HG03159 (cell line): Measurements from ENCODE around the gene FAM163A.
"Not testable (repeated sequence)": the region's sequence is repeated elsewhere in the genome, so short reads cannot be mapped to it uniquely, and the experiment has no call there.

Experiments used
- ATAC-seq: cut with Tn5 transposase; IDR thresholded peaks from one replicate; pipeline ENCODE4 v1.9.1; 2021; ENCODE audit warnings: mild to moderate bottlenecking, moderate library complexity; ENCODE audit not compliant: unreplicated experiment

Gene FAM163A

GRCh38 chr1:179786815-179787685, 44.0 kb downstream of the FAM163A start:
- ATAC-seq, result no peak

GRCh38 chr1:179788259-179788658, 45.2 kb downstream of the FAM163A start:
- no peak for ATAC-seq

GRCh38 chr1:179793281-179793680, 50.2 kb downstream of the FAM163A start:
- ATAC-seq, result no peak

- no peak for ATAC-seq
Measured at GRCh38 chr1:179794146-179794545, 51.1 kb downstream of the FAM163A start.

- no peak for ATAC-seq
Measured at GRCh38 chr1:179794669-179795068, 51.6 kb downstream of the FAM163A start.

GRCh38 chr1:179798213-179798863, 55.2 kb downstream of the FAM163A start:
- no peak for ATAC-seq

- no peak for ATAC-seq
Measured at GRCh38 chr1:179798864-179799516, 55.9 kb downstream of the FAM163A start.

- no peak for ATAC-seq
Measured at GRCh38 chr1:179800481-179800880, 57.4 kb downstream of the FAM163A start.

GRCh38 chr1:179803104-179803503, 60.0 kb downstream of the FAM163A start:
- ATAC-seq, result no peak

- ATAC-seq, result no peak
Measured at GRCh38 chr1:179803918-179804317, 60.8 kb downstream of the FAM163A start.

- not testable (repeated sequence) for ATAC-seq
Measured at GRCh38 chr1:179804417-179804816, 61.3 kb downstream of the FAM163A start.

- ATAC-seq, result no peak
Measured at GRCh38 chr1:179805291-179806195, 62.5 kb downstream of the FAM163A start.

GRCh38 chr1:179806333-179806732, 63.2 kb downstream of the FAM163A start:
- ATAC-seq, result no peak

- no peak for ATAC-seq
Measured at GRCh38 chr1:179807291-179807690, 64.2 kb downstream of the FAM163A start.

GRCh38 chr1:179807691-179808485, 64.8 kb downstream of the FAM163A start:
- no peak for ATAC-seq

- no peak for ATAC-seq
Measured at GRCh38 chr1:179808503-179808902, 65.4 kb downstream of the FAM163A start.

GRCh38 chr1:179809506-179810366, 66.6 kb downstream of the FAM163A start:
- ATAC-seq, result peak; percentile 71

- no peak for ATAC-seq
Measured at GRCh38 chr1:179810367-179810715, 67.2 kb downstream of the FAM163A start.
